HEK293T (cell line): ENCODE data around the gene PDIA3.

ENCODE experiments used
- BHLHE40 ChIP-seq: fragments of 450-650 bp; IDR thresholded peaks from 2 replicates; pipeline ENCODE4 v1.6.1; 2016; ENCODE audit warnings: mild to moderate bottlenecking, moderate library complexity, borderline replicate concordance
- FOXK2 ChIP-seq: fragments of 450-650 bp; IDR thresholded peaks from 2 replicates; pipeline ENCODE4 v1.6.1; 2016; ENCODE audit warnings: mild to moderate bottlenecking

DNA sequence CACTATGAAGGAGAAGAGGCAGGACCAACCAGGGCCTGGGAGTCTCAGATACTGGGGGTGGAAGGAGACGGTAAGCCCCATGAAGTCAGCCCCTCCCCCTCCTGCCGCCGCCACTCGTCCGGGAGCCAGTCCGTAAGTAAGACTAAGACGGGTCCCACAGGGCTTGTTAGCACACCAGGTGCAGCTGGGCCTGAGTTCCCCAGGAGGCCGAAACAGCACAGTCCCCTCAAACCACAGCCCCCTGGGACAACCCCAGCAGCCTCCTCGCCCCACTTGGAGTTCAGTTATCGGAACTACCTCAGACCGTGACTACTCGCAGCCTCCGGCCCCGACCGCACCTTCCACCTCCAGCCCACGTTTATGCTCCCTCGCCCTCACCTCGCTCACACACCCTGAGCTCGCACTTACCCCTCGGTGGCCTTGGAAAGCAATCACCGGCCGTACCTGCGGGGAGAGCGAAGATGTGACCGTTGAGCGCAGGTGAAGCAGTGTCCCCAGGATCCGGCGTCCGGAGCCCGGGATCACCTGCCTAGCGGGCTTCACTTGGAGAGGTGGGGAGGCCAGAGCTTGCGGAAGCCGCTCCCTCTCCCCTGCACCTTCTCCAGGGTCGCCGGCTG, 30.0 kb downstream of the PDIA3 start:
- TF ChIP-seq FOXK2 (no peak), BHLHE40 (no peak)
